Measurements from ENCODE around the gene ETS1.

ETS1 gene

DNA sequence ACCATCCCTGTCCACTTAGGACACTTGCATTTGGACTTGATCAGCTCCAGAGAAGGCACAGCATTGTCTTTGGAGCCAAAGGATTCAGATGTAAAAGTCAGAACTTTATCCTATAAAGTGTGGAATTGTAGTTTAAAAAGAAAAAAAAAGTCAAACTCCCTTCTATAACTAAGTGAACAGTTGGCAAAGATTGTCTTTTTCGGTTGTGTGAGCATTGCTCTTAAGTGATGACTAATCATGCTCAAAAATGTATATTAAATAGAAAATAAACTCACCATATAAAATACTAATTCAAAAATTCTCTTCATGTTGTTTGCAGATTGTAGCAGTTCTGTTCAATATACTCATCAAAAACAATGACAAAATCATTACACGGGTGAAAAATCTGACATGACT lies 93.8 kb downstream of the ETS1 start:
- H3K4me3 ChIP-seq: no peak overlapping the region
- DNase-seq (ENCODE audit: low spot score): no peak
- peak overlapping the region; percentile 29 to 62 for H3K27ac ChIP-seq
- TF ChIP-seq CTCF (IDR thresholded peaks at IDR 0.05): no peak

DNA sequence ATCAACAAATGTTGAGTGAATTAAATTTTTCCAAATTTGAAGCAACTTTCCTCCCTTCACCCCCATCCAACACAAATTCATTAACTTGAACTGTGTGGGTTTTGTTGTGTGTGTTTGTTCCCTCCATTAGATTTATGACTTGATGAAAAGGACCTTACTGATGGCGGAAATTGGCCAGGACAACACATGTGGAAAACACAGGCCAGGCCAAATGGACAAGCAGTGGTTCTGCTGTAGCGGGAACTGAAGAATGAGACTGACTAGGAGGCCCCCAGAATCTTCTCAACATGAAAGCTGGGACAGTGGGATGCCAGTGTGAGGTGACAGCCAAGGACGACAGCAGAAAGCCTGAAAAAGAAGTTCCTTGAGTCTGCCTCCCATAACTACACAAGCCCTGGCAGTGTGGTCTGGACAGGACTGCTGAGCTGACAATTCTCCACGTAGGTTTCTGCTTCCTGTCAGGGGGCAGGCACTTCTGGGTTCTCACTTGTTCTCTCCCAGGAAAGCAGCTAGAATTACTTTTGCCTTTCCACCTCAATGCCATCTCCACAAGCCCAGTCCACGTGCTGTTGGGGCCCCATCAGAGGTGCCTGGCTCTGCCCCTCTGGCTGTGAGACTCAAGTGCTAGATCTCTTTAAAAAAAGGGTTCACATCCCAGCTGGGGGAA lies 94.3 kb downstream of the ETS1 start:
- no peak for DNase-seq (ENCODE audit: low spot score)
- no peak overlapping the region for H3K4me3 ChIP-seq
- TF ChIP-seq CTCF (IDR thresholded peaks at IDR 0.05): no peak
- H3K27ac ChIP-seq: peak overlapping the region; percentile 29 to 62

GRCh38 chr11:128492461-128492860 lies 94.9 kb downstream of the ETS1 start:
- no peak for TF ChIP-seq CTCF (IDR thresholded peaks at IDR 0.05)
- H3K27ac ChIP-seq: peak overlapping the region; percentile 29 to 62
- H3K4me3 ChIP-seq: no peak overlapping the region
- DNase-seq (ENCODE audit: low spot score): no peak

GRCh38 chr11:128491195-128491936 lies 96.0 kb downstream of the ETS1 start:
- Histone ChIP-seq H3K27ac (peak overlapping the region in 1 of 2 donors; percentile 13), H3K4me3 (no peak overlapping the region)
- no peak for DNase-seq (ENCODE audit: low spot score)
- no peak for TF ChIP-seq CTCF (IDR thresholded peaks at IDR 0.05)

- Histone ChIP-seq H3K27ac (no peak overlapping the region), H3K4me3 (no peak overlapping the region)
- DNase-seq (ENCODE audit: low spot score): no peak
- no peak for TF ChIP-seq CTCF (IDR thresholded peaks at IDR 0.05)
Measured at GRCh38 chr11:128490092-128490491, 97.3 kb downstream of the ETS1 start.

DNA sequence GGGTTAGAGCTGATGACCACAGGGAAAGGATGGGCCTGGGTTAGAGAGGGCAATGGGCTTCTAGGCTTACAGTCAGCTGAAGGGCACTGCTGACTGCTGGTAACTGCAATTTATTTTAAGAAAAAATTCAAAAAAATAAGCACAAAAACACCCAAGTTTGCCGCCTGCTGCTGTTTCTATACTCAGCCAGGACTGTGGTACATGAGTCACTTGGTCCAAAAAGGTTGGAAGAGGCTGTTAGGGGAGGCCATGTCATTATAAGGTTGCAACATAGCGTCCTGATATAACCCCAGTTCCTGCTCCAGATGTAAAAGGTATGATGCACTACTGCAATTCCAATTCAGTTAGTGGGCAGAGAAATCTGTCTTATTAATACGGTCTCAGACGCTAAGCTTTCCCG lies 98.9 kb downstream of the ETS1 start:
- H3K4me3 ChIP-seq: no peak overlapping the region
- DNase-seq (ENCODE audit: low spot score): no peak
- TF ChIP-seq CTCF (IDR thresholded peaks at IDR 0.05): no peak
- no peak overlapping the region for H3K27ac ChIP-seq

- Histone ChIP-seq H3K4me3 (no peak overlapping the region), H3K27ac (no peak overlapping the region)
- no peak for DNase-seq (ENCODE audit: low spot score)
- TF ChIP-seq CTCF (IDR thresholded peaks at IDR 0.05): no peak
Measured at GRCh38 chr11:128487978-128488377, 99.4 kb downstream of the ETS1 start.

Measured in coronary artery (tissue), 2 donors.